ENCODE measurements around the gene TDRD7. TPM values are rescaled to one million over a fixed set of nuclear protein-coding genes. Genes with fewer than 3 reads are reported as not detected.

TDRD7 gene
- total RNA-seq, 2 experiments from 2014 or later: 3.7 to 4.0 TPM

DNA sequence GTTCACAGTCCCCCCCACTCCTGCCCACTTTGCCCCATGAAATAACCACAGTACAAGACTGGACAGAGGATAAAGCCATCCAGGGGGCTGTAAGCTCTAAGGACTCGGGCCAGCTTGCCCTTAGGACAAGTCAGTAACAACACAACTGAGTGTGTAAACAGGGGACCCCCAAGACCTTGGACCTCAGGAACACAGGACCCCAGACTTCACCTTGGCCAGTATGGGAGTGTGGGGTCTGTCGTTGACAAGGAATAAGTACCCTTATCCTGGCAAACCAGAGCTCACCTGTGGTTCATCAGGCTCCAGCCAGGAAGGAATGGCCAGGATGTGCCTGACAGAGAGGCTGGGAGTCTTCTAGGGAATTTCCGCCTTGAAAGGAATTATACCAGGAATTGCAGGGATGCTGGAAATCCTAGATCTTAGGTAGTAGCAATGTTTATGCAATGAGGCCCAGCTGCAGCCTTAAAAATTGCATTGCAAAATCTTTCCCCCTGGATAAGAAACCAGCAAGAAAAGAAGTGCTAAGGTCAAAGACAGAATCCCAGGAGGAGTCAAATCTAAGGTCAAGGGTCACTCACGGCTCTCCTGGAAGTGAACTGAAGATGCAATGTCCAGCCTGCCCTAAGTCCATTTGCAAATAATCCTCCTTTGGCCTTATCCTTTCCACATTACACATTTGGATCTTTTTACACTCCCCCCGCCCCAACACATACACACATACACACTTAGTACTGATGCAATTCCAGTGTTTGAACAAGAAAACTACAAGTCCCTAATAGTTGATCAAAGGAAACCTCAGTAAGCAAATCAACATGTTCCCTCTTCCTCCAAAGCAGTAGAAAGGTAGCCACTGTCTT lies 27.3 kb upstream of the TDRD7 start:
- intact Hi-C loops (cut with micrococcal nuclease): no loop called here
- Mint-ChIP-seq H3K9me3 (no peaks in the 10 kb centered on the region), H3K4me3 (no peak overlapping the region), H3K27ac (no peak overlapping the region), H3K36me3 (ENCODE audit: low read depth) (peaks cover 2% of the 10 kb centered on the region), H3K4me1 (ENCODE audit: low read depth) (peaks cover 12% of the 10 kb centered on the region), H3K27me3 (peaks cover 7% of the 10 kb centered on the region)
- TF ChIP-seq, protein P1, sequence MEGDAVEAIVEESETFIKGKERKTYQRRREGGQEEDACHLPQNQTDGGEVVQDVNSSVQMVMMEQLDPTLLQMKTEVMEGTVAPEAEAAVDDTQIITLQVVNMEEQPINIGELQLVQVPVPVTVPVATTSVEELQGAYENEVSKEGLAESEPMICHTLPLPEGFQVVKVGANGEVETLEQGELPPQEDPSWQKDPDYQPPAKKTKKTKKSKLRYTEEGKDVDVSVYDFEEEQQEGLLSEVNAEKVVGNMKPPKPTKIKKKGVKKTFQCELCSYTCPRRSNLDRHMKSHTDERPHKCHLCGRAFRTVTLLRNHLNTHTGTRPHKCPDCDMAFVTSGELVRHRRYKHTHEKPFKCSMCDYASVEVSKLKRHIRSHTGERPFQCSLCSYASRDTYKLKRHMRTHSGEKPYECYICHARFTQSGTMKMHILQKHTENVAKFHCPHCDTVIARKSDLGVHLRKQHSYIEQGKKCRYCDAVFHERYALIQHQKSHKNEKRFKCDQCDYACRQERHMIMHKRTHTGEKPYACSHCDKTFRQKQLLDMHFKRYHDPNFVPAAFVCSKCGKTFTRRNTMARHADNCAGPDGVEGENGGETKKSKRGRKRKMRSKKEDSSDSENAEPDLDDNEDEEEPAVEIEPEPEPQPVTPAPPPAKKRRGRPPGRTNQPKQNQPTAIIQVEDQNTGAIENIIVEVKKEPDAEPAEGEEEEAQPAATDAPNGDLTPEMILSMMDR (IDR thresholded peaks at IDR 0.05): no peak
- ATAC-seq (no peak), DNase-seq (no peak)
- ChIA-PET POLR2A (no interaction called here), CTCF (interaction anchor here (1.1 to 4.3 kb wide), 4 partner anchors 14 to 528 kb away, joined by 3 to 35 read pairs (median 12); no protein-coding TSS in a partner anchor)

DNA sequence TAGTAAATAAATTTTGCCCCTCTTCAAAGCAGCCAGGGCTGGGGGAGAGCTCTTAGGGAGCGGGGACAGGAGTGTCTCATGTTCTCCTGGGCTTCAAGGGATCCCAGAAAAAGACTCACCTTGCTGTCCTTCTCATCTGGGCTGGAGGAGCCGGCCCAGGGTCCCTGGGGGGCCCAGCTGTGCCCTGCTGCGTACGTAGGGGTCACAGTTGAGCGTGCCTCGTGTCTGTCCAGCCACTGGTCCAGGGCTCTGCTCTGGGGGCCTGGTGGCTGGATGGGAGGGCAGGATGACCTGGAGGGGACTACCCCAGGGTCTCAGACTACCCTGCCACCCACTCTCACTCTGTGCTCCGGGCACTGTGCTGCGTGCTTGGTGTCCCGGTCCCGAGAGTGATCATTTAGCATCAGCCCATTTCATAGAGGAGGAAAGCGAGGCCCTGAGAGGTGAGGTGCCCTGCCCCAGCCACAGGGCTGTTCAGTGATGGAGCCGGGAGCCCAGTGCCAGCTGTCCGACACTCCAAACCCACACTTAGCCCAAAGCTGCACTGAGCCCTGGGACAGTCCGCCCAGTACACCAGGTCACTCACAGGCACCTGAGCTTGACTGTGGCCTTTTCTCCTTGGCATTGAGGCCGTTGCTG lies 26.2 kb upstream of the TDRD7 start:
- Mint-ChIP-seq H3K27ac (no peak overlapping the region), H3K36me3 (ENCODE audit: low read depth) (no peaks in the 10 kb centered on the region), H3K9me3 (no peaks in the 10 kb centered on the region), H3K4me3 (no peak overlapping the region), H3K4me1 (ENCODE audit: low read depth) (peaks cover 12% of the 10 kb centered on the region), H3K27me3 (peaks cover 7% of the 10 kb centered on the region)
- DNase-seq: no peak
- TF ChIP-seq, protein P1 (IDR thresholded peaks at IDR 0.05): no peak
- ATAC-seq: no peak
- ChIA-PET POLR2A (no interaction called here), CTCF (interaction anchor here (0.8 to 4.3 kb wide), 21 partner anchors 10 to 531 kb away, joined by 3 to 35 read pairs (median 5); partner anchors contain the start of genes TMOD1 and ZNF782)
- intact Hi-C loops (cut with micrococcal nuclease): loop anchor here (2.0 kb wide), 1 partner anchor 213 kb away; no protein-coding TSS in a partner anchor

DNA sequence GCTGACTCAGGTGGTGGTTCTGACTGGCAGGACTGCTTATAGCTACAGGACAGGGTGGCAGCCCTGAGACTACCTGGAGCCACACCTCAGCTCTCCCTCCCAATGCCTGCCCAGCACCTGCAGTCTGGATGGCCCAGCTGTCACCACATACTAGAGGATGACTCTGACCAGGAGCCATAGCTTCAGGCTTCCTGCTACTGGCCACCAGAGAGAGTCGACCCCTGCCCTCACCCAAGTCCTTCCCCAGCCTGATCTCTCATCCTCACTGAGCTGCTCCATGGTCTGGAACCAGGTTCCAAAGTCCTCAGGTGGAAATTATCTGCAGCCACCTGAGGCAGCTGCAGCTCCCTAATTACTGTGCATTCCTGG lies 25.6 kb upstream of the TDRD7 start:
- TF ChIP-seq, protein P1 (IDR thresholded peaks at IDR 0.05): no peak
- Mint-ChIP-seq H3K27ac (no peak overlapping the region), H3K4me1 (ENCODE audit: low read depth) (peaks cover 12% of the 10 kb centered on the region), H3K4me3 (no peak overlapping the region), H3K36me3 (ENCODE audit: low read depth) (no peaks in the 10 kb centered on the region), H3K27me3 (peaks cover 7% of the 10 kb centered on the region), H3K9me3 (no peaks in the 10 kb centered on the region)
- CTCF ChIA-PET: interaction anchor here (0.8 to 4.3 kb wide), 22 partner anchors 10 to 532 kb away, joined by 3 to 35 read pairs (median 5); partner anchors contain the start of genes TMOD1 and ZNF782
- POLR2A ChIA-PET: interaction anchor here (0.8 kb wide), 1 partner anchor 41 kb away, joined by 3 read pairs; no protein-coding TSS in a partner anchor
- no peak for ATAC-seq
- no peak for DNase-seq
- intact Hi-C loops (cut with micrococcal nuclease): loop anchor here (2.0 kb wide), 1 partner anchor 213 kb away; no protein-coding TSS in a partner anchor

DNA sequence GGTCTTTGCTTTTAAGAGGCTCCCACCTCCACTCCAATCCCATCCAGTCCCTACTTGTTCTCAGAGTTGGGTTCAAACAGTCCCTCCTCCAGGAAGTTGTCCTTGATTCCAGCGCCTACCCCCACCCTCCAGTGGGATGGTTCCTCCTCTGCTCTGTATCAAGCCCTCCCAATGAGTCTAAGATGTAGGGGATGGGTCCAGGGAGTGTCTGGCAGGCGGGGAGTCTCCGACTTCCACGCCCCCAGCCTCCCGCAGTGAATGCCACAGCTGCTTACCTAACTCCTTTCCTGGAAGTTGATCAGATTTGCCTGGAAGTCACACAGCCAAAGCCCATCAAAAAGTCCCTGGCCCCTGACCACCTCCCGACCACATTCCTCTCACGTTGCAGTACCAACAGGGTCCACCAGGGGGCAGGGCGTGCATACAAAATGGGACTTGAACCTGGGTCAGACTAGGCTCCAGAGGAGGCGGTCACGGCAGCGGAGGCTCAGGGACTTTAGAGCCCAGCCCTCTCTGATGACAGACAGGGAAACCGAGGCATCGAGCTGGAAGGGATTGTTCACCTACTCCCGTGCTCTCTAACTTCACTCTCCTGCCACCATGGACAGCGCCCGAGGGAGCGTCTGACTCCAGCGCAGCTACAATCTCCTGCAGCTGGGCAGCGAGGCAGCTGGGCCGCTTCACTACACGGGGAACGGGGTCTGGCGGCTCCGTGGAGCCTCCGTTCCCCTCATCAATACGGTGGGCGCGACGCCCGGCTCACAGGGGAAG lies 25.0 kb upstream of the TDRD7 start:
- DNase-seq (peak; percentile 87), ATAC-seq (peak; percentile 68)
- Mint-ChIP-seq H3K9me3 (no peaks in the 10 kb centered on the region), H3K27me3 (peaks cover 7% of the 10 kb centered on the region), H3K36me3 (ENCODE audit: low read depth) (no peaks in the 10 kb centered on the region), H3K4me3 (no peak overlapping the region), H3K27ac (no peak overlapping the region), H3K4me1 (ENCODE audit: low read depth) (peaks cover 12% of the 10 kb centered on the region)
- TF ChIP-seq, protein P1 (IDR thresholded peaks at IDR 0.05): peak; percentile 98
- ChIA-PET CTCF (interaction anchor here (0.6 to 4.3 kb wide), 42 partner anchors 10 to 532 kb away, joined by 3 to 35 read pairs (median 4); partner anchors contain the start of genes NCBP1, TMOD1, TSTD2 and ZNF782), POLR2A (interaction anchor here (0.8 to 1.0 kb wide), 2 partner anchors 10 to 41 kb away, joined by 3 to 4 read pairs; no protein-coding TSS in a partner anchor)
- intact Hi-C loops (cut with micrococcal nuclease): loop anchor here (2.0 kb wide), 1 partner anchor 212 kb away; no protein-coding TSS in a partner anchor

Data from activated CD8-positive, alpha-beta T cell treated with anti-CD3 and anti-CD28 coated beads for 36 hours (primary cell).